Activated T-cell treated with anti-CD3 and anti-CD28 coated beads, Interleukin-2, amount 50 U/mL, for 4 hours (primary cell): ENCODE data around the gene SLC16A6. TPM values are rescaled to one million over a fixed set of nuclear protein-coding genes. Genes with fewer than 3 reads are reported as not detected.
"Not testable (repeated sequence)": the region's sequence is repeated elsewhere in the genome, so short reads cannot be mapped to it uniquely, and the experiment has no call there.

ENCODE experiments used
- ATAC-seq, 2 donors: fragments of 200-7000 bp; cut with Tn5 transposase; one replicate each; pipeline ENCODE4 v1.10.0; 2021
- DNase-seq: peaks from one replicate; pipeline ENCODE4 v3.0.0-alpha.2; 2020
- H3K27me3 Mint-ChIP-seq: one replicate; pipeline ENCODE4 v1.8.0; 2021; ENCODE audit warnings: low read depth, mixed read lengths
- H3K36me3 Mint-ChIP-seq: one replicate; pipeline ENCODE4 v1.8.0; 2022; ENCODE audit warnings: mixed read lengths; ENCODE audit not compliant: insufficient read depth
- H3K4me1 Mint-ChIP-seq: one replicate; pipeline ENCODE4 v1.8.0; 2021; ENCODE audit warnings: low read depth, mixed read lengths
- H3K4me3 Mint-ChIP-seq: one replicate; pipeline ENCODE4 v1.8.0; 2021; ENCODE audit warnings: mild to moderate bottlenecking, moderate library complexity, mixed read lengths
- H3K9me3 Mint-ChIP-seq: one replicate; pipeline ENCODE4 v1.8.0; 2021; ENCODE audit warnings: mixed read lengths
- total RNA-seq, 3 donors: library from RNA; stranded (reverse); gene quantifications; one replicate each; pipeline ENCODE4 v1.2.1, GENCODE V29; 2021

SLC16A6 gene
- total RNA-seq, 3 donors from 2014 or later = 5.9 to 7.7 (median 6.0) TPM

DNA sequence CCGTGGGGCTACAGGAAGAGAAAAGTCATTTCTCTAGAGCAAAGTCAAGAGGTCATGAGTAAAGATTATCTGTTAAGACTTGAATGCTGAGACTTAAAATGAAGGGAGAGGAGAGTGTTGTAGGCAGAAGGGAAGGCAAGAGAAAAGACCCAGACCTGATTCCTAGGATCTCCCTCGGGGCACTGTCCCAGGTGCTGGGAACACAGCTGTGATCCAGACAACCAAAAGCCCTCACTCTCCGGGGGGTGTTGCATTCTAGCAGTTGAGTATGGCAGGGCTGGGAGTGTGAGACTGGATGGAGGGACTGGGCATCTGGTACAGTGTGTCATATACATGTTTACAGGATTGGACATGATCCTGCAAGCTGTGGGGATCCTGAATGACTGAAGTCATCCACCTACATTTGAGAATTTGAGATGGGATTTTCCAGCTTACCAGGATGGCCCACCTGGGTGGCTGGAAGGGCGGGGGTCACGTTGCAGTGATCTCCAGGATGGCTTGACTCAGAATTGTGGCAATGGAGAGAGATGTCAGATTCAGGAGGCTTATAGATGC lies 29.5 kb upstream of the SLC16A6 start:
- peaks cover 4% of the 10 kb centered on the region for H3K36me3 Mint-ChIP-seq
- no peaks in the 10 kb centered on the region for H3K27me3 Mint-ChIP-seq
- no peak for ATAC-seq
- no peak for DNase-seq
- H3K4me1 Mint-ChIP-seq = peaks cover 41% of the 10 kb centered on the region
- H3K4me3 Mint-ChIP-seq = no peak overlapping the region
- H3K9me3 Mint-ChIP-seq = no peaks in the 10 kb centered on the region

DNA sequence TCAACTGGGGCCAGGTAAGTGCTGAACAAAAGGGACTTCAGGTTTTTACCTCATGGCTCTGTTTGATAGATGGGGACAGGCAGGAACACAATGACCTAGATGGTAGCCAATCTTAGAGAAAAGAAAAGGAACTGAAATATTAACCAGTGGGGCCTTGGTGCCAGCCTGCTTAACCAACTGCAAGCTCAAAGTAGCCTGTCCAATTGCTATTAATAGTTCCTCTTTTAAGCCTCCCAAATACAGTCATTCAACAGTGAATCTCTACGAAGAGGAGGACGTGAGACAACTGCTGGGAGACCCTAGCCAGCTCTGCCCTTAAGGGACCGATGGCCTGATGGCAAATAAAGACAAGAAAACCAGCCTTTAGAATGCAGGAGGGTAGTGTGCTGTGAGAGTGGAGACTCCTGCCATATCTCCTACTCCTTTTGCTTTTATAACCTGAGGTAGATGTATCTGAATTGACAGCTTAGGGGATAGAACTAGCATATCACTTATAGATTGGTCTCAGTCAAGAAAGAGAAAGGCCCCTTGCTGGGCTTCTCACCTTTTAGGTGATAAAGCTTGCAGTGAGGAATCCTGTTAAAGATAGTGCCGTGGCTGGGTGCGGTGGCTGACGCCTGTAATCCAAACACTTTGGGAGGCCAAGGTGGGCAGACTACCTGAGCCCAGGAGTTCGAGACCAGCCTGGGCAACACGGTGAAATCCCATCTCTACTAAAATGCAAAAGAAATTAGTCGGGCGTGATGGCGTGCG lies 28.7 kb upstream of the SLC16A6 start:
- Mint-ChIP-seq H3K9me3 (no peaks in the 10 kb centered on the region), H3K4me1 (peaks cover 48% of the 10 kb centered on the region)

DNA sequence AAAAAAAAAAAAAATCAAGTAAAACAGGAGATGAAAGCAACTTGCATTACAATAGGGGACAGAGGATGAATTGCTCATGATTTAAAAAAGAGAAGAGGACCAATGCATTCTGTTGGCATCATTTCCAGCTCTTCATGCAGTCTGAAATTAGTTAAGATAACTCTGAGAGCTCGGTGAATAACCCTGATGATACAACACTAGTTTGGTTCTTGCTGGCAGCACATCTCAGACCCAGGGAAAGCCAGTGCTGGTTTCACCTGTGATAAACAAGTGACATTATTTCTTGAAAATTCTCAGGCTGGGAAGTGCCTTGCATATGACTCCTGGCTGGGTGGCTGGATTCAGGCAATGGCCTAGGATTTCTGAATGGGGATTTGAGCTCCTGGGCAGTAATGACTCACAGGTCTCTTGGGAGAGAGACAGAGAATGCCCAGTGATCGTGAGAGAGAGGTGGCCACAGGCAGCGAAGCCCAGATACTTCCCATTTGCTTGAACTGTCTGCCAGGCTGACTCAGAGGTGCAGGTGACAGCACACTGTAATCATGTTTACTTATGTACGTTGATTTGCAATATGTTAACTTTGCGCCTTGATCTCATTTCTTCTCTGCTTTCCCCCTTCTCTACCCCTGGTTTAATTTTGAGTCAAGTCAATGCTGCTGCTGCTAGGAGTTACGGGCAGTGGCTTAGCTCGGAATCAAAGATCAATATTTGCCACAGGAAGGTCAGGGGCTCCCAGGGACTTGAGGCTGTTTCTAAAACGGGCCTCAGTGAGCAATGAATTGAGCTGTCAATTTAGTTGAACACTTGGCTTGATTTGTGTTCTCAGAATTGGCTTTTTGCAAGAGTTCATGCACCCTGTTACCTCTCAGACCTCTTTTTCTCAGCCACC lies 27.4 kb upstream of the SLC16A6 start:
- no peak for DNase-seq
- Mint-ChIP-seq H3K36me3 (peaks cover 4% of the 10 kb centered on the region), H3K4me1 (peaks cover 44% of the 10 kb centered on the region), H3K27me3 (no peaks in the 10 kb centered on the region), H3K9me3 (no peaks in the 10 kb centered on the region), H3K4me3 (no peak overlapping the region)
- ATAC-seq = no peak

More for the DNA sequence above, 28.7 kb upstream of the SLC16A6 start:
- Mint-ChIP-seq H3K4me3 (no peak overlapping the region), H3K36me3 (peaks cover 4% of the 10 kb centered on the region), H3K27me3 (no peaks in the 10 kb centered on the region)
- DNase-seq = no peak
- no peak for ATAC-seq

DNA sequence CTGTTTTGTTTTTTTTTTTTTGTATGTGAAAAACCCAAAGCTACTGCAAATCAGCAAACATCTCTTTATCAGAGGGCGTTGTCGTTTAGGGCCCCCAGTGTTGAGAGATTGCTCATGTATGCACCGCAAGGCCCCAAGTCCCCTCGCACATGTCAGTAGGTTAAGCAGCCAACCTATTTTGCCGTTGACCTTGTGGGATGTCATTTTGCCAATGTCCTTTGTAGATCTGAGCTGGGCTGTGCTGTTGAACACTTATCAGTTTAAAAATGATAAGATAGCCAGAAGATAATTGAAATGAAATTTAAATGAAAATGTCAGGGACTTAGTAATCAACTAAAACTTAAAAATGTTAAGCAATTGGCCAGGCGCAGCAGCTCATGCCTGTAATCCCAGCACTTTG lies 26.5 kb upstream of the SLC16A6 start:
- DNase-seq (no peak), ATAC-seq (no peak)
- Mint-ChIP-seq H3K27me3 (no peaks in the 10 kb centered on the region), H3K36me3 (peaks cover 4% of the 10 kb centered on the region), H3K4me3 (no peak overlapping the region), H3K9me3 (no peaks in the 10 kb centered on the region), H3K4me1 (peaks cover 50% of the 10 kb centered on the region)

DNA sequence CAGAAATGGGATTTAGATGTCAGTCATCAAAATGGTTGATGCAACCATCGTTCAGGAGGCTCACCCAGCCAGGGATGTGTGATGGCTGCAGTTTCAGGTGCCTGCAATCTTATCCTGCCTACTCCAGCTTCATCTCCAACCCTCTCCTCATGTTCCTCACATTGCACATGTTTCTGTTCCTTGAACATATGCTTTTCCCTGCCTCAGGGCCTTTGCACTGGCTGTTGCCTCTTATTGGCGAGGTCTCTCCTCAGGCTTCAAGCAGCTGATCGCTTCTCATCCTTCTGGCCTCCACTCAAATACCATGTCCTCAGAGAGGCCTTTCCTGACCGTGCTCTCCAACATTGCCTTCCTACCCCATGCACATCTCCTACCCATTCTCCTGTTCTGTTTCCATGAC lies 25.0 kb upstream of the SLC16A6 start:
- DNase-seq (no peak), ATAC-seq (no peak)
- H3K4me1 Mint-ChIP-seq = peaks cover 62% of the 10 kb centered on the region
- peaks cover 3% of the 10 kb centered on the region for H3K36me3 Mint-ChIP-seq
- no peaks in the 10 kb centered on the region for H3K9me3 Mint-ChIP-seq
- no peaks in the 10 kb centered on the region for H3K27me3 Mint-ChIP-seq
- no peak overlapping the region for H3K4me3 Mint-ChIP-seq

DNA sequence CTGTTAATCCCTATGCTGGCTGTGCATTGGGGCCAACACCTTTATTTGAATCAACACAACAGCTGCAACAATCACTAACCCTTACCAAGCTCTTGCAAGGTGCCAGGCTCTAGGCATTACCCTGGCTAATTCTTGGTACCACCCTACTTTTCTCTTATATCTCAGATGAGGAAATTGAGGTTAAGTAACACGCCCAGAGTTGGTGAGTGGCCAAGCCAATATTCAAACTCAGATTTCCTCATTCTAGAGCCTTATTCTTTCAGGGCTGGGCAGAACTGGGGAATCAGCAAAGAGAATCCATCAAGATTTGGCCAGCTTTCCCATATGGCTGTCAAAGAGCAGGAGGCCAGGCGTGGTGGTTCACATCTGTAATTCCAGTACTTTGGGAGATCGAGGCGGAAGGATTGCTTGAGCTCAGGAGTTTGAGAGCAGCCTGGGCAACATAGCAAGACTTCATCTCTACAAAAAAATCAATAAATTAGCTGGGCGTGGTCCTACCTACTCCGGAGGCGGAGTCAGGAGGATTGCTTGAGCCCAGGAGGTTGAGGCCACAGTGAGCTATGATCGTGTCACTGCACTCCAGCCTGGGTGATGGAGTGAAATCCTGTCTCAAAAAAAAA lies 24.1 kb upstream of the SLC16A6 start:
- Mint-ChIP-seq H3K4me3 (no peak overlapping the region), H3K27me3 (no peaks in the 10 kb centered on the region), H3K9me3 (no peaks in the 10 kb centered on the region), H3K36me3 (no peaks in the 10 kb centered on the region), H3K4me1 (peaks cover 68% of the 10 kb centered on the region)
- DNase-seq (no peak), ATAC-seq (no peak)

DNA sequence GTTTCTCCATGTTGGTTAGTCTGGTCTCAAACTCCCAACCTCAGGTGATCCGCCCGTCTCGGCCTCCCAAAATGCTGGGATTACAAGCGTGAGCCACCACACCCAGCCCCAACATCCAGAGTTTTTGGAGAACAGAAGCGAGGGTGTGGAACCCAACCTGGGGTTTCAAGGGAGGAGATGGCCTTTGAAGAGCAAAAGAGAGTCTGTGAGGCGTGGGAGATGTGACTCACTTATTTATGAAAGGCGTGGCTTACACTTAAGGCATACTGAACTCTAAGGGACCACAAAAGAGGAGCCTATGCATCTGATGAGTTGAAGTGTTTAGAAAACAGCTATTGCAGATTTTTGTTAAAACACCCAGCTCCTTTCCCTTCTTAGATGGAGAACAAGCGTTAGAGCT lies 19.2 kb upstream of the SLC16A6 start:
- no peak overlapping the region for H3K4me3 Mint-ChIP-seq
- DNase-seq = peak; percentile 51
- H3K36me3 Mint-ChIP-seq = peaks cover 3% of the 10 kb centered on the region
- H3K4me1 Mint-ChIP-seq = peaks cover 56% of the 10 kb centered on the region
- ATAC-seq = peak; percentile 89 to 91
- H3K9me3 Mint-ChIP-seq = no peaks in the 10 kb centered on the region
- no peaks in the 10 kb centered on the region for H3K27me3 Mint-ChIP-seq

DNA sequence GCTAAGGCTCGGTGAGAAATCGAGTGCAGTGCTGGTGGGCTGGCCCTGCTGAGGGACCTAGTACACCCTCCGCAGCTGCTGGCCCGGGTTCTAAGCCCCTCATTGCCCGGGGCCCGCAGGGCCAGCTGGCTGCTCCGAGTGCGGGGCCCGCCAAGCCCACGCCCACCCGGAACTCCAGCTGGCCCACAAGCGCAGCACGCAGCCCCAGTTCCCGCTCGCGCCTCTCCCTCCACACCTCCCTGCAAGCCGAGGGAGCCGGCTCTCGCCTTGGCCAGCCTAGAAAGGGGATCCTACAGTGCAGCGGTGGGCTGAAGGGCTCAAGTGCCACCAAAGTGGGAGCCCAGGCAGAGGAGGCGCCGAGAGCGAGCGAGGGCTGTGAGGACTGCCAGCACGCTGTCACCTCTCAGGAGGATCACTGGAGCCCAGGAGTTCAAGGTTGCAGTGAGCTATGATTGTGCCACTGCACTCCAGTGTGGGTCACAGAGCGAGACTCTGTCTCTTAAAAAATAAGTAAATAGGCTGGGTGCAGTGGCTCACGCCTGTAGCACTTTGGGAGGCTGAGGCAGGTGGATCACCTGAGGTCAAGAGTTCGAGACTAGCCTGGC lies 18.2 kb upstream of the SLC16A6 start:
- not testable (repeated sequence) for H3K36me3 Mint-ChIP-seq, DNase-seq, H3K4me3 Mint-ChIP-seq, ATAC-seq, H3K9me3 Mint-ChIP-seq, H3K27me3 Mint-ChIP-seq
- H3K4me1 Mint-ChIP-seq = peaks cover 50% of the 10 kb centered on the region

DNA sequence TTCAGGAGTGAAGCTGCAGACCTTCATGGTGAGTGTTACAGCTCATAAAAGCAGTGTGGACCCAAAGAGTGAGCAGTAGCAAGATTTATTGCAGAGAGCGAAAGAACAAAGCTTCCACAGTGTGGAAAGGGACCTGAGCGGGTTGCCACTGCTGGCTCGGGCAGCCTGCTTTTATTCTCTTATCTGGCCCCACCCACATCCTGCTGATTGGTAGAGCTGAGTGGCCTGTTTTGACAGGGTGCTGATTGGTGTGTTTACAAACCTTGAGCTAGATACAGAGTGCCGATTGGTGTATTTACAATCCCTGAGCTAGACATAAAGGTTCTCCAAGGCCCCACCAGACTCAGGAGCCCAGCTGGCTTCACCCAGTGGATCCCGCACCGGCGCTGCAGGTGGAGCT lies 17.6 kb upstream of the SLC16A6 start:
- not testable (repeated sequence) for H3K27me3 Mint-ChIP-seq, ATAC-seq

DNA sequence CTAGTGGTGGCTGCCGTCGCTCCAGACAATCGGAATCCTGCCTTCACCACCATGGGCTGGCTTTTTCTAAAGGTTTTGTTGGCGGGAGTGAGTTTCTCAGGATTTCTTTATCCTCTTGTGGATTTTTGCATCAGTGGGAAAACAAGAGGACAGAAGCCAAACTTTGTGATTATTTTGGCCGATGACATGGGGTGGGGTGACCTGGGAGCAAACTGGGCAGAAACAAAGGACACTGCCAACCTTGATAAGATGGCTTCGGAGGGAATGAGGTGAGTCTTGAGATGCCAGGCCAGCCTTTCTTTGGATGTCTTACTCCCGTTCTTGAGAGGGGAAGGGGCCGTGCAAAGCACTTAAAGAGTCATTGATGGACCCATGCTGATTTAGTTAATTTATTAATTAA lies 16.5 kb upstream of the SLC16A6 start:
- Mint-ChIP-seq H3K27me3 (no peaks in the 10 kb centered on the region), H3K9me3 (no peaks in the 10 kb centered on the region), H3K36me3 (peaks cover 4% of the 10 kb centered on the region), H3K4me3 (no peak overlapping the region), H3K4me1 (peaks cover 39% of the 10 kb centered on the region)
- ATAC-seq = no peak
- DNase-seq = no peak

More for the DNA sequence above, 17.6 kb upstream of the SLC16A6 start:
- peaks cover 46% of the 10 kb centered on the region for H3K4me1 Mint-ChIP-seq
- H3K9me3 Mint-ChIP-seq, H3K4me3 Mint-ChIP-seq, DNase-seq, H3K36me3 Mint-ChIP-seq: not testable (repeated sequence)

DNA sequence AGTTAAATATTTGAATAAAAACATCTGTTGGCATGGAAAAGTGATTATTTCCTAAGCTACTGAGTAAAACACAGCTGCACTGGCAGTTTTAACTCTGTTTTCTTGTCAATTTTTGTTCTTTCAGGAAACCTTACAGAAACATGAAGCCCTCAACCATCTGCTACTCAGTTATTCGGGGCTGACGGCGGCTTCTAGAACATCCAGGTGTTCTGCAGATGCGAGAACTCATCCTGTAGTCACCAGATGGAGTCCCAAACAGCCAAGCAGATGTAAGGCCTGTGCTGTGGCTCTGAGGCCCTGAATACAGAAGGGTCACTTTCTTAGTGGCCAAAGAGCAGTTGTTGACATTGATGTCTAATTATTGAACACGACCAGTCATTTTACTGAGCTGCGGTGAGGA lies 15.9 kb upstream of the SLC16A6 start:
- H3K9me3 Mint-ChIP-seq = no peaks in the 10 kb centered on the region
- no peak for ATAC-seq
- no peak for DNase-seq
- peaks cover 5% of the 10 kb centered on the region for H3K36me3 Mint-ChIP-seq
- peaks cover 34% of the 10 kb centered on the region for H3K4me1 Mint-ChIP-seq
- H3K4me3 Mint-ChIP-seq = no peak overlapping the region
- no peaks in the 10 kb centered on the region for H3K27me3 Mint-ChIP-seq

DNA sequence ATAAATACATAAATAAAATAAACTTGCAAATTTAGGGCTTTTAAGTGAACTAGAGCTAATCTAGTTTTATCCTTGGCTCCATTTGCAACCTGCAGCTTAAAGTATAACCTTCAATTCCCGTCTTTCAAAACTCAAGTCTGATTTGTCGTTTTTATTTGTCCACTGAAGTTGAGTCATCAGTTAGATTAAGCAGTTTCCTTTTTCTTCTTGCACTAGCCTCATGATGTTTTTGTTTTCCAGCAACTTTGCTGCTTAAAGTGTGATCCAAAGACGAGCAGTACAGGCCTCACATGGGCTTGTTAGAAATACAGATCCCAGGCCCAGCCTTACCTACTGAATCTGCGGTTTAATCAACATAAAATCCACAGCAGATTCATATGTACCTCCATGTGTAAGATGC lies 14.2 kb upstream of the SLC16A6 start:
- H3K36me3 Mint-ChIP-seq = peaks cover 8% of the 10 kb centered on the region
- H3K4me1 Mint-ChIP-seq = peaks cover 22% of the 10 kb centered on the region
- H3K9me3 Mint-ChIP-seq = no peaks in the 10 kb centered on the region
- no peaks in the 10 kb centered on the region for H3K27me3 Mint-ChIP-seq
- ATAC-seq (no peak), DNase-seq (no peak)
- H3K4me3 Mint-ChIP-seq = no peak overlapping the region

DNA sequence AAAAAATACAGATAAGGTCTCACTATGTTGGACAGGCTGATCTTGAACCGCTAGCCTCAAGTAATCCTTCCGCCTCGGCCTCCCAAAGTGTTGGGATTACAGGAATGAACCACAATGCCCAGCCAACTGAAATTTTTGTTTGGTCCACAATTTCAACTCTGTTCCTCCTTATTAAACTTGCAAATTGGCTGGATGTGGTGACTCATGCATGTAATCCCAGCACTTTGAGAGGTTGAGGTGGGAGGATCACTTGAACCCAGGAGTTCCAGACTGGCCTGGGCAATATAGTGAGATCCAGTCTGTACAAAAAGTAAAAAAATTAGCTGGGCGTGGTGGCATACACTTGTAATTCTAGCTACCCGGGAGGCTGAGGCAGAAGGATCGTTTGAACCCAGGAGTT lies 13.8 kb upstream of the SLC16A6 start:
- ATAC-seq = no peak
- peaks cover 18% of the 10 kb centered on the region for H3K4me1 Mint-ChIP-seq
- H3K9me3 Mint-ChIP-seq = no peaks in the 10 kb centered on the region
- H3K36me3 Mint-ChIP-seq = peaks cover 8% of the 10 kb centered on the region
- no peaks in the 10 kb centered on the region for H3K27me3 Mint-ChIP-seq
- no peak overlapping the region for H3K4me3 Mint-ChIP-seq
- no peak for DNase-seq

DNA sequence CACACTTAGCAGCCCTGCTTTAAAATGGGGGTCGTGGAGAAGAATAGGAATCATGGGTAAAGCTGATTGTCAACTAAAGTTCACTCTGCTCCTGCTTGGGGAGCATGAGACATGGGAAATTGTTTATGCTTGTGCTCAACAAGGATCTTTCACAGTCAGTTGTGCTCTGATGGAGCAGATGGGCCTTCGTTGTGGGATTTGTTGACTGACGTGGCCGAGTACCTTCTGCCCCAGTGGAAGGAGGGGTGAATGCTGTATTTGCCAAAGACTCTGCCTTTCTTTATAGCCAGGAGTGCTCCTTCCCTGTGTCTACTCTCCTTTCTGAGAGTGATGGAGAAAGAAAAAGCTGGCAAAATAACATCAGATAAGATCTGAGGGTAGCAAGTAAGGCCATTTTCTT lies 11.7 kb upstream of the SLC16A6 start:
- peaks cover 27% of the 10 kb centered on the region for H3K4me1 Mint-ChIP-seq
- no peaks in the 10 kb centered on the region for H3K27me3 Mint-ChIP-seq
- peaks cover 6% of the 10 kb centered on the region for H3K36me3 Mint-ChIP-seq

More for the DNA sequence above, 11.7 kb upstream of the SLC16A6 start:
- Mint-ChIP-seq H3K9me3 (no peaks in the 10 kb centered on the region), H3K4me3 (no peak overlapping the region)
- DNase-seq (no peak), ATAC-seq (no peak)
